ENCODE measurements around the gene TTC38. TPM values are rescaled to one million over a fixed set of nuclear protein-coding genes. Genes with fewer than 3 reads are reported as not detected.

Gene TTC38
- total RNA-seq, 5 donors from 2014 or later (not counting 1 experiment from before 2014, with no cell fraction given), result 6.8 to 21.6 (median 9.5) TPM

DNA sequence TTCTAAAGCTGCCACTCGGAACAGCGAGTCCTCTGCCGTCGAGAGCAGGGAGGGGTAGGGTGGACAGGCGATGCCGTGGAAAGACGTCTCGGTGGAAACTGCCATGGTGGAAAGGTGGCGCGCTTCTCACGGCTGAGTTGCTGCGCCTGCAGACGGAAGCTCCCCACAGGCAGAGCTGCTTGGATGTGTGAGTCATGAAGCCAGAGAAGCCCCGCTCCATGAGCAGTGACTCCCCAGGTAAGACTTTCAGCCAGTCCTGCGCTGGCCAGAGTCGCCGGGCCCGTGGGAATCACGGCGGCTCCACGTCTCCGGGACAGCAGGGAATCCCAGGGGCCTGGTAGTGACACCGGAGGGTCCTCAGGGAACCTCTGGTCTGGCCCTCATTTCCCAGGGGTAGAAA, 63.7 kb downstream of the TTC38 start:
- CTCF ChIA-PET, result no interaction called here
- H3K9me3 Mint-ChIP-seq, result no peaks in the 10 kb centered on the region
- H3K4me3 Mint-ChIP-seq, result no peak overlapping the region
- H3K27me3 Mint-ChIP-seq, result no peaks in the 10 kb centered on the region
- H3K4me1 Mint-ChIP-seq, result peaks cover 9 to 13% (median 10%) of the 10 kb centered on the region in 3 donors
- Histone ChIP-seq H3K4me3 (ENCODE audit: control insufficient read depth in 1 of 2, extremely low read depth in 1 of 2, low read length in 1 of 2) (no peak overlapping the region), H3K36me3 (ENCODE audit: control insufficient read depth in 2 of 2, extremely low read depth in 1 of 2, insufficient read depth in 1 of 2, low read length in 1 of 2) (no peaks in the 10 kb centered on the region), H3K27me3 (replicated peaks in 1 of 2; ENCODE audit: control insufficient read depth in 2 of 2, extremely low read depth in 1 of 2, insufficient read depth in 2 of 2, low read length in 1 of 2) (no peaks in the 10 kb centered on the region), H3K9me3 (no peaks in the 10 kb centered on the region), H3K4me1 (ENCODE audit: control insufficient read depth in 1 of 2, extremely low read depth in 1 of 2, insufficient read depth in 2 of 2, low read length in 2 of 2) (peaks cover 0 to 14% of the 10 kb centered on the region in 2 experiments), H3K27ac (ENCODE audit: low read length) (no peak overlapping the region)
- DNase-seq, result no peak
- peaks cover 3% of the 10 kb centered on the region for H3K36me3 Mint-ChIP-seq
- over 99% methylated on average over 23 of the region's 23 CpGs for WGBS (ENCODE audit: insufficient coverage)
- POLR2A ChIA-PET, result no interaction called here
- H3K27ac Mint-ChIP-seq, result no peak overlapping the region
- no peak for ATAC-seq (replicated peaks in 1 of 4)

DNA sequence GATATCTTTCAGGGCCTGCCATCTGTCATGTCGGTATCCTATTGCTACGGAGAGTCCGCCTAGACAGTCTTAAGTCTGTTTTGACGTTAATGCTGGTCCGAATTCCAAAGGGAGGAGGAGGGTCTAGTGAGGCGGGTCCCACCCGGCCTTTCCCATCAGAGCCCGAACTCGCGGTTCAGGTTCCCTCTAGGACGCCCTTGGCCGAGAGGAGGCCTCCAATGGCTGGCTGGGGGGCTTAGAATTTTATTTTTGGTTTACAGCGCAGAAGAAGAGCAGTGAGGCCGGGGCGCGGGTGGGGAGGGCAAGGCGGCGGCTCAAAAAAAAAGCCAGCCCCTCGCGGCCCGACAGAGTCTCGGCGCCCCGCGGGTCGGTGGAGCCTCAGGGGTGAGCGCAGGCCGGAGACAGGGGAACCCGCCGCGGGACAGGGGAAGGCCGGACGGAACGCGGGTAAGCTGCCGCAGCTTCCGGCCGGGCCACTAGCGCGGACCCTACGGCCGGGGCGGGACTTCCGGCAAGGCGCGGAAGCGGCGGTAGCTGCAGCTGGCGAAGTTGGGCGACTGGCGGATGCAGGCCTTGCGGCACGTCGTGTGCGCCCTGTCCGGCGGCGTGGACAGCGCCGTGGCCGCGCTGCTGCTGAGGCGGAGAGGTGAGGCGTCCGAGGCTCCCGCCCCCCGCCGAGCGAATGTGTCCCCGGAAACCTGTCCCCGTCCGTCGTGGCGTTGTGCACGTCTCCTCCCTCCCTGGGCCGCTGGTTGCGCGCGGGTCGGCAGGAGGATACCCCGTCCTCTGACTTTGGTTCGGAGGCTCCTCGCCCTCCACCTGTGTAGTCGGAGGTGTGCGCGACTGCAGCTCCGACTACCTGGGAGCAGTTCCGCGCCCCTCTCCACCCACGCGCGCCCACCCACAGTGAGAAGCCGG, 67.7 kb downstream of the TTC38 start, which contains the start of gene TRMU:
Gene TRMU, plus strand, starts transcription at position 514 of the 918 bp plus-strand sequence. Its CDS starts 51 bp downstream, at position 565.
- Histone ChIP-seq H3K9me3 (no peaks in the 10 kb centered on the region), H3K27me3 (replicated peaks in 1 of 2; ENCODE audit: control insufficient read depth in 2 of 2, extremely low read depth in 1 of 2, insufficient read depth in 2 of 2, low read length in 1 of 2) (no peaks in the 10 kb centered on the region), H3K4me1 (ENCODE audit: control insufficient read depth in 1 of 2, extremely low read depth in 1 of 2, insufficient read depth in 2 of 2, low read length in 2 of 2) (peaks cover 0 to 30% of the 10 kb centered on the region in 2 experiments), H3K36me3 (ENCODE audit: control insufficient read depth in 2 of 2, extremely low read depth in 1 of 2, insufficient read depth in 1 of 2, low read length in 1 of 2) (peaks cover 0 to 28% of the 10 kb centered on the region in 2 donors), H3K4me3 (ENCODE audit: control insufficient read depth in 1 of 2, extremely low read depth in 1 of 2, low read length in 1 of 2) (peak within 1 kb of the TSS; percentile 96), H3K27ac (ENCODE audit: low read length) (peak within 1 kb of the TSS; percentile 62)
- POLR2A ChIA-PET, result interaction anchor here in 1 of 2 donors (0.7 kb wide), 1 partner anchor 667 kb away, joined by 5 read pairs; no protein-coding TSS in a partner anchor
- Mint-ChIP-seq H3K27ac (peak within 1 kb of the TSS; percentile 91 to 97), H3K4me1 (peaks cover 42 to 45% (median 43%) of the 10 kb centered on the region in 3 donors), H3K4me3 (peak within 1 kb of the TSS; percentile 93 to 96 (median 96)), H3K36me3 (peaks cover 28% of the 10 kb centered on the region), H3K27me3 (no peaks in the 10 kb centered on the region), H3K9me3 (no peaks in the 10 kb centered on the region)
- DNase-seq (peak; percentile 34 to 80 (median 59)), ATAC-seq (replicated peaks in 1 of 4) (peak; percentile 82 to 91 (median 89))
- CTCF ChIA-PET, result interaction anchor here in 1 of 2 donors (0.7 to 1.6 kb wide), 2 partner anchors 32 to 203 kb away, joined by 3 to 5 read pairs; no protein-coding TSS in a partner anchor
- WGBS (ENCODE audit: insufficient coverage), result under 1% methylated on average over 64 of the region's 93 CpGs

DNA sequence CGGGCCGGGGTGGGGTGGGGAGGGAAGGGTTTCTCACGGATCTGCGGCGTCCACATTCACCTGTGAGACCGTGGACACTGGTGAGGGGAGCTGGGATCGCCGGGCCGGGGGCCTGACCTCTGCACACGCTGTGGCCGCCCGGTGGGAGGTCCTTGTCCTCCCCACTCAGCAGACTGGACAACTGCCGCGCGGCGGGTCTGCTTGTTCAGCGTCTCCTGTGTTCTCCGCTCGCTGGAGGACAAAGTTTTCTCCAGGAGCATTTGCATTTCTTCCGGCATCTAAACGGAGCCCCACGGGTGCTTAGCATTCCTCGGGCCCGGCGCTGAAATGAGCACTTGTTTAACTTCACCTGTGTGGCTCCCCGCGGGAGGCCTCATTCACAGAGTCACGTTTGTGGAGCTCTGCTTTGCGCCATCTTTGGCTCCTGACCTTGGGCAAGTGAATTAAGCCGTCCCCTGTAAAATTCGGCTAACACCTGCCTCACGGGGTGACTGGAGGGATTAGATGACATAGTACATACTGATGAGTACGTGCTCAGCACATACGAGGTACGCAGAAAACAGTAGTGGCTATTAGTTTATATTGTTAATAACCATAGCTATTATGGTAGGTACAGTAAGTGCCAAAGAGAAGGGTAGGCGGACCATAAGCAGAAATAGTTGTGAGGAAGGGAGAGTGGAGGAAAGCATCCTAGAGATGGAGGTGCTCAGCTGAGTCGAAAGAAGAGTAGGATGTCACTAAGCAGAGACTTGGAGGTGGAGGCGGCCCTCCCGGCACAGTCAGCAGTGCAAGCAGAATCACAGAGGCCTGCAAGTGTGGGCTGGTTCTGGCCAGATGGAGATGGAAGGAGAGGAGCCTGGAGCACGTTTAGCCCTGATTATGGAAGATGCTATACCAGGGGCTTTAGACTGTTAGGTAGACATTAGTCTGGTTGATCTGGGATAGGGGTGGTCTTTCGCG, 68.6 kb downstream of the TTC38 start:
- CTCF ChIA-PET, result interaction anchor here in 1 of 2 donors (1.6 kb wide), 1 partner anchor 31 kb away, joined by 3 read pairs; no protein-coding TSS in a partner anchor
- Histone ChIP-seq H3K36me3 (ENCODE audit: control insufficient read depth in 2 of 2, extremely low read depth in 1 of 2, insufficient read depth in 1 of 2, low read length in 1 of 2) (peaks cover 0 to 34% of the 10 kb centered on the region in 2 donors), H3K9me3 (no peaks in the 10 kb centered on the region), H3K4me1 (ENCODE audit: control insufficient read depth in 1 of 2, extremely low read depth in 1 of 2, insufficient read depth in 2 of 2, low read length in 2 of 2) (peaks cover 0 to 30% of the 10 kb centered on the region in 2 experiments), H3K27ac (ENCODE audit: low read length) (peak overlapping the region; percentile 34), H3K4me3 (ENCODE audit: control insufficient read depth in 1 of 2, extremely low read depth in 1 of 2, low read length in 1 of 2) (peak overlapping the region; percentile 96), H3K27me3 (replicated peaks in 1 of 2; ENCODE audit: control insufficient read depth in 2 of 2, extremely low read depth in 1 of 2, insufficient read depth in 2 of 2, low read length in 1 of 2) (no peaks in the 10 kb centered on the region)
- Mint-ChIP-seq H3K27ac (peak overlapping the region; percentile 87 to 89), H3K27me3 (no peaks in the 10 kb centered on the region), H3K4me3 (peak overlapping the region; percentile 93 to 96 (median 96)), H3K36me3 (peaks cover 28% of the 10 kb centered on the region), H3K9me3 (no peaks in the 10 kb centered on the region), H3K4me1 (peaks cover 43 to 49% (median 46%) of the 10 kb centered on the region in 3 donors)
- POLR2A ChIA-PET, result interaction anchor here in 1 of 2 donors (0.7 kb wide), 1 partner anchor 668 kb away, joined by 5 read pairs; no protein-coding TSS in a partner anchor
- WGBS (ENCODE audit: insufficient coverage), result 9% methylated on average over 32 of the region's 42 CpGs
- DNase-seq (peak in 6 of 35 experiments; percentile 4 to 17 (median 7)), ATAC-seq (replicated peaks in 1 of 4) (peak in 3 of 4 experiments; percentile 2 to 24 (median 8))

DNA sequence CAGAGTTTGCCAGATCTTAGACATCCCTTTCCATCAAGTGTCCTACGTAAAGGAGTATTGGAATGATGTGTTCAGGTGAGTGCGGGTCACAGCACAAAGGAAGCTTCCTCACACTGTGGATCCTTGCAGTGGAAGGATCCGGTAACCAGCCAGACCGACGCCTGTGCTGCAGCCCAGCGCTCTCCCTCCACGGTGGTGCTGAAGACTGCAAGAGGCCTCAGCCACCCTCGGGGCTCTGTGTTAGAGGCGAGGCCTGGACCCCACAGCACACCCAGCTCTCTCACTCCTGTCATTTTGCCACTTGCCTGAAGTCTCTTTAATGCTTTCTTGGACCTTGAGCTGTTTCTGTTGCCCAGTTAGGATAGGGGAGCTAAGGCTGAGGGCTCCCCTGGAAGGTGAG, 70.1 kb downstream of the TTC38 start:
- peaks cover 46 to 51% (median 49%) of the 10 kb centered on the region in 3 donors for H3K4me1 Mint-ChIP-seq
- Histone ChIP-seq H3K9me3 (no peaks in the 10 kb centered on the region), H3K27me3 (replicated peaks in 1 of 2; ENCODE audit: control insufficient read depth in 2 of 2, extremely low read depth in 1 of 2, insufficient read depth in 2 of 2, low read length in 1 of 2) (no peaks in the 10 kb centered on the region), H3K4me1 (ENCODE audit: control insufficient read depth in 1 of 2, extremely low read depth in 1 of 2, insufficient read depth in 2 of 2, low read length in 2 of 2) (peaks cover 0 to 30% of the 10 kb centered on the region in 2 experiments), H3K27ac (ENCODE audit: low read length) (no peak overlapping the region), H3K4me3 (ENCODE audit: control insufficient read depth in 1 of 2, extremely low read depth in 1 of 2, low read length in 1 of 2) (no peak overlapping the region), H3K36me3 (ENCODE audit: control insufficient read depth in 2 of 2, extremely low read depth in 1 of 2, insufficient read depth in 1 of 2, low read length in 1 of 2) (peaks cover 0 to 48% of the 10 kb centered on the region in 2 donors)
- H3K4me3 Mint-ChIP-seq, result peak overlapping the region; percentile 22 to 96 (median 93)
- CTCF ChIA-PET, result no interaction called here
- ATAC-seq (replicated peaks in 1 of 4), result no peak
- H3K27ac Mint-ChIP-seq, result no peak overlapping the region
- H3K27me3 Mint-ChIP-seq, result no peaks in the 10 kb centered on the region
- DNase-seq, result no peak
- 93% methylated on average over 7 of the region's 9 CpGs for WGBS (ENCODE audit: insufficient coverage)
- POLR2A ChIA-PET, result no interaction called here
- H3K9me3 Mint-ChIP-seq, result no peaks in the 10 kb centered on the region
- H3K36me3 Mint-ChIP-seq, result peaks cover 32% of the 10 kb centered on the region

DNA sequence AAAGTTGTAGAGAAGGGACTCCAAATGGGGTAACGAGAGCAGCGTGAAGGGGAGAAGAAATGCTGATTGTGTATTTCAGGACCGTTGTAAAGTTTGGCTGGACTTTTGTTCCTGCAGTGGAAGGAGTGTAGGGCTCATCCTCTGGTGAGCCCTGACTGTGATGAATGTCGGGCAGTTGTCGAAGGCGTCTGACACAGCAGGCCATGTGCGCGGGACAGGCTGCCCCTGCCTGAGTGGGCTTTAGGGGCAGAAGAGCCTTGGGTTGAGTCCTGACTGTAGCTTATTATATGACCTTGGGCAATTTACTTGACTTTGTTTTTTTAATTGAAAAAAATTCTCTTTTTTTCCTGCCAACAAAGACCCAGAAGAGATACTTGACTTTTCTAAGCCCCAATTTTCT, 70.8 kb downstream of the TTC38 start:
- H3K4me3 Mint-ChIP-seq, result no peak overlapping the region
- no peak for DNase-seq
- no peaks in the 10 kb centered on the region for H3K9me3 Mint-ChIP-seq
- CTCF ChIA-PET, result no interaction called here
- POLR2A ChIA-PET, result no interaction called here
- Histone ChIP-seq H3K27me3 (replicated peaks in 1 of 2; ENCODE audit: control insufficient read depth in 2 of 2, extremely low read depth in 1 of 2, insufficient read depth in 2 of 2, low read length in 1 of 2) (no peaks in the 10 kb centered on the region), H3K4me1 (ENCODE audit: control insufficient read depth in 1 of 2, extremely low read depth in 1 of 2, insufficient read depth in 2 of 2, low read length in 2 of 2) (peaks cover 0 to 30% of the 10 kb centered on the region in 2 experiments), H3K27ac (ENCODE audit: low read length) (no peak overlapping the region), H3K9me3 (no peaks in the 10 kb centered on the region), H3K36me3 (ENCODE audit: control insufficient read depth in 2 of 2, extremely low read depth in 1 of 2, insufficient read depth in 1 of 2, low read length in 1 of 2) (peaks cover 0 to 51% of the 10 kb centered on the region in 2 donors), H3K4me3 (ENCODE audit: control insufficient read depth in 1 of 2, extremely low read depth in 1 of 2, low read length in 1 of 2) (no peak overlapping the region)
- H3K4me1 Mint-ChIP-seq, result peaks cover 47 to 51% (median 49%) of the 10 kb centered on the region in 3 donors
- 97% methylated on average over 3 of the region's 8 CpGs for WGBS (ENCODE audit: insufficient coverage)
- no peak for ATAC-seq (replicated peaks in 1 of 4)
- no peaks in the 10 kb centered on the region for H3K27me3 Mint-ChIP-seq
- peaks cover 33% of the 10 kb centered on the region for H3K36me3 Mint-ChIP-seq
- peak overlapping the region in 1 of 2 donors; percentile 0 for H3K27ac Mint-ChIP-seq
